SU-DHL-6 (cell line): ENCODE data around the gene WWOX.

Source experiments
- CTCF ChIP-seq: fragments of 200-600 bp; sonication (generic); IDR thresholded peaks from one replicate; pipeline ENCODE4 v1.5.1; 2017; ENCODE audit warnings: antibody characterized with exemption, mild to moderate bottlenecking, low read length, moderate library complexity; ENCODE audit not compliant: insufficient read depth, poor library complexity, severe bottlenecking
- EZH2phosphoT487 ChIP-seq: fragments of 200-600 bp; sonication (generic), shearing (Covaris generic); conservative IDR thresholded peaks from 2 replicates; pipeline ENCODE4 v1.6.1; 2018; ENCODE audit warnings: mild to moderate bottlenecking, antibody characterized with exemption, low read length, moderate library complexity, mixed read lengths

DNA sequence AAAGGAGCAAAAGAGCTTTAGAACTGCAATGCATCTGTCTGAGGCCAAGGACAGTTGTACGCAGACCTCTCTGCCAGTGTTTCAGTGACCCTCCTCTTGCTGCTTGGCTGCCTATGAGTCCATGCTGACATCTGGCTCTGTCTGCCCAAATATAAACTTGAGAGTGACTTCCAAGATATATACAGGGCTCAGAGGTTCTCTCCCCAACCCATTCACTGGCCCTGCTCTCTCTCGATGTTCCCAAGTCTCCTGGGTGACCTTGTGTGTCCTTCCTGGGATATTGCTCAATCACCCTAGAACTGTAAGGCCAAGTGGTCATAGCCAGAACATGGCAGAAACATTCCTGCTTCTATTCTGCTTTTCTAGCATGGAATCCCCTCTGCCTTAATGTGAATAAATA is 716.3 kb downstream of the WWOX start:
- TF ChIP-seq CTCF (no peak), EZH2phosphoT487 (no peak)
